ENCODE data around the gene PVR.
A peak's percentile ranks its signal among the peaks of the same experiment; 100 is the strongest.
"Not testable (repeated sequence)": the region's sequence is repeated elsewhere in the genome, so short reads cannot be mapped to it uniquely, and the experiment has no call there.

Gene PVR

GRCh38 chr19:44648631-44649251 is 5.0 kb downstream of the PVR start:
- DNase-seq, result no peak

- DNase-seq, result no peak
These were observed 6.0 kb downstream of the PVR start for GRCh38 chr19:44649578-44650145.

DNA sequence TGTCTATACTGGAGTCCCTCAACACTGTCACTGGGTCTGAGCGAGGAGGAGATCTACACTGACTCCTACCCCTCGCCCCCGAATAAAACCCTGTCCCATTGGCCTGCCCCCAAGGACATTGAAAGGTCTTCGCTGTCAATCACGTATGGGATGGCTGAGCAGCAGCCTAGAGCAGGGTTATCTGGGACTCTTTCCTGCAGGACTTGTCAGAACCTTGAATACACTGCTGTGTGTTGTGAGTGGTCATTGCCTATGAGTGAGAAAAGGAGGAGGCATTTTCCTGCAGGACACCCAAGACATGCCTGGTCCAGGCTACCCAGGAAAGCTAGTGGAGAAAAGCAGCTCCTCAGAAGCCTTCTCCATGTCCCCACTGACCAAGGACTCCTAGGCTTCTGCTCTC is 9.6 kb downstream of the PVR start:
- no peak for DNase-seq

DNA sequence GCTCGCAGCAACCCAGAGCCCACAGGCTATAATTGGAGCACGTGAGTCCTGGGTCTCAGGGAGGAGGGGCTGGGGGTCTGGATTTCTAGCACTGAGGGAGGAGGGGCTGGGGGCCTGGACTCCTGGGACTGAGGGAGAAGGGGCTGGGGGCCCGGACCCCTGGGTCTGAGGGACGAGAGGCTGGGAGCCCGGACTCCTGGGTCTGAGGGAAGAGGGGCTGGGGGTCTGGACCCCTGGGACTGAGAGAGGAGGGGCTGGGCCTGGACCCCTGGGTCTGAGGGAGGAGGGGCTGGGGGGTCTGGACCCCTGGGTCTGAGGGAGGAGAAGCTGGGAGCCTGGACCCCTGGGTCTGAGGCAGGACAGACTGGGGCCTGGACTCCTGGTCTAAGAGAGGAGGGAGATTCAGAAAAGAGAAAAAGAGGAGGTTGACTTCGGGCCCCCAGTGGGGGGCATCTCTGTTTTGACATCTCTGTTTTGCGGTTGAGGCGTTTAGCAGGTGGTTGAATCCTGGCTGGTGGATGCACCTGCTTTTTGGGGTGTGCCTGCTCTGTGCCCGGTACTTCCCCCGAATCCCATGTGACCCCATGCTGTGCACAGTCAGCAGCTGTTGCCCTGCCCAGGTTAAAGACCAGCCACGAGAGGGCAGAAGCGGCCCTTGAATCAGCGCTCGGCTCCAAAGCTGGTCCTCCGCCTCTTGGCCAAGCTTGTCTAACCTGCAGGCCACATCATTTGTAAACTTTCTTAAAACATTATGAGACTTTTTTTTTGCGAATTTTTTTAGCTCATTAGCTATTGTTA is 10.5 kb downstream of the PVR start:
- DNase-seq, result no peak

DNA sequence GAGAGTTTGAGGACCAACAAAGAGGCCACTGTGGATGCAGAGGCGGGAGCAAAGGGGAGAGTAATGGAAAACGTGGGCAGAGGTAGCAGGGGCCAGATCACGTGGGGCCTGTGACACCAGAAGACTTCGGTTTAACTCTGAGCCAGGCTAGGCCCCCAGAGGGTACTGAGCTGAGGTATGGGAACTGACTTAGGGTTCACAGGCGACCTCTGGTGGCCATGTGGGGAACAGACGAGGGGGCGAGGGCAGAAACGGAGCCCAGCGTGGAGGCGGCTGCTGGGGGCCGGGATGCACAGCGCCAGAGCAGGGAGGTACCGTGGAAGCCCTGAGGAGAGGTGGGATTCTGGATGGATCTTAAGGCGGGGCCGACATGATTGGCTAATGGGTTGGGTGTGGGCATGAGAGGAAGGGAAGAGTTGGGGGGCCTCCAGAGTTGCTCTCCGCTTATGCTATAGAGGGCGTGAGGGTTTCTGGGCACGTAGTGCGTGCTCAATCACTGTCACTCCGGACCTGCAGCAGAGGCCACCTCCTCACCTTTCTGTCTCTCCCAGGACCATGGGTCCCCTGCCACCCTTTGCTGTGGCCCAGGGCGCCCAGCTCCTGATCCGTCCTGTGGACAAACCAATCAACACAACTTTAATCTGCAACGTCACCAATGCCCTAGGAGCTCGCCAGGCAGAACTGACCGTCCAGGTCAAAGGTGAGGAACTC is 13.7 kb downstream of the PVR start:
- no peak for DNase-seq

GRCh38 chr19:44658069-44658733 is 14.5 kb downstream of the PVR start:
- no peak for DNase-seq

GRCh38 chr19:44660081-44660480 is 16.4 kb downstream of the PVR start:
- no peak for DNase-seq

GRCh38 chr19:44661205-44661604 is 17.5 kb downstream of the PVR start:
- no peak for DNase-seq

DNA sequence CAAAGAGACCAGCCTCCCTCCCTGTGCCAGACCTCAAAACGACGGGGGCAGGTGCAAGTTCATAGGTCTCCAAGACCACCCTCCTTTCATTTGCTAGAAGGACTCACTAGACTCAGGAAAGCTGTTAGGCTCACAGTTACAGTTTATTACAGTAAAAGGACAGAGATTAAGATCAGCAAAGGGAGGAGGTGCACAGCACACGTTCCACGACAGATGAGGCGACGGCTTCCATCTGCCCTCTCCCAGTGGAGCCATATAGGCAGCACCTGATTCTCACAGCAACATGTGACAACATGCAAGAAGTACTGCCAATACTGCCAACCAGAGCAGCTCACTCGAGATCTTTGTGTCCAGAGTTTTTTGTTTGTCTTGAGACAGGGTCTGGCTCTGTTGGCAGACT is 18.2 kb downstream of the PVR start:
- no peak for DNase-seq

DNA sequence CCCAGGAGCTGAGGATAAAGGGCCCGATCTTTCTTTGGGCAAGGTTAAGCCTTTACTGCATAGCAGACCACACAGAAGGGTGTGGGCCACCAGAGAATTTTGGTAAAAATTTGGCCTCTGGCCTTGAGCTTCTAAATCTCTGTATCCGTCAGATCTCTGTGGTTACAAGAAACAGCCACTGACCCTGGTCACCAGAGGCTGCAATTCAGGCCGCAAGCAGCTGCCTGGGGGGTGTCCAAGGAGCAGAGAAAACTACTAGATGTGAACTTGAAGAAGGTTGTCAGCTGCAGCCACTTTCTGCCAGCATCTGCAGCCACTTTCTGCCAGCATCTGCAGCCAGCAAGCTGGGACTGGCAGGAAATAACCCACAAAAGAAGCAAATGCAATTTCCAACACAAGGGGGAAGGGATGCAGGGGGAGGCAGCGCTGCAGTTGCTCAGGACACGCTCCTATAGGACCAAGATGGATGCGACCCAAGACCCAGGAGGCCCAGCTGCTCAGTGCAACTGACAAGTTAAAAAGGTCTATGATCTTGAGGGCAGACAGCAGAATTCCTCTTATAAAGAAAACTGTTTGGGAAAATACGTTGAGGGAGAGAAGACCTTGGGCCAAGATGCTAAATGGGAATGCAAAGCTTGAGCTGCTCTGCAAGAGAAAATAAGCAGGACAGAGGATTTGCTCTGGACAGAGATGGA is 19.1 kb downstream of the PVR start:
- no peak for DNase-seq

DNA sequence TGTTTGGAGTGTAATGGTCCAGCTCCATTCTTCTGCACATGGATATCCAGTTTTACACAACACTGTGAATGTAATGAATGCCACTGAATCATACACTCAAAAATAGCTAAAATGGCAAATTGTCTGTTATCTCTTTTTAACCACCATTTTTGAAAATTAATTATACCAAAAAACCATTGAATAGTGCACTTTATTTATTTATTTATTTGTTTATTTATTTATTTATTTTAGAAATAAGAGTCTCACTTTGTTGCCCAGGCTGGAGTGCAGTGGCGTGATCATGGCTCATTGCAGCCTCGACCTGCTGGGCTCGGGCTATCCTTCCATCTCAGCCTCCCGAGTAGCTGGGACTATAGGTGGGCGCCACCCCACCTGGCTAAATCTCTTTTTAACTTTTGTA is 20.3 kb downstream of the PVR start:
- DNase-seq, result no peak

DNA sequence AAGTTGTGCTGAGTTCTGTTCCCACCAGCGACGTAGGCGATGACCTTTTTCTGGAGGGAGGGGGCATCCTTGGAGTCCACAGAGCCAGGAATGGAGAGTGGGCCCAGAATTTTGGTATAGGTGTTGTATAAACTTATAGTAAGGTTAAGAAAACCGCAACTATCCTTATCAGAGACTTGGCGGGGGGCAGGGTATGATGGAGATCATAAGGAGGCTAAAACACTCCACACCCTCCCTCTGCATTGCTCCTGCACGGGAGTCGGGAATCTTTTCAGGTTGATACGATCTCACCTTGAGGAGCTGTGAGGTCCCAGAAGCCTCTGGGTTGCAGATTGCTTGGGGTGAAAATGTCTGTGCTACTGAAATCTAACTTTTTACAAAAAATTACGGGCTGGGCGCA is 21.3 kb downstream of the PVR start:
- no peak for DNase-seq

DNA sequence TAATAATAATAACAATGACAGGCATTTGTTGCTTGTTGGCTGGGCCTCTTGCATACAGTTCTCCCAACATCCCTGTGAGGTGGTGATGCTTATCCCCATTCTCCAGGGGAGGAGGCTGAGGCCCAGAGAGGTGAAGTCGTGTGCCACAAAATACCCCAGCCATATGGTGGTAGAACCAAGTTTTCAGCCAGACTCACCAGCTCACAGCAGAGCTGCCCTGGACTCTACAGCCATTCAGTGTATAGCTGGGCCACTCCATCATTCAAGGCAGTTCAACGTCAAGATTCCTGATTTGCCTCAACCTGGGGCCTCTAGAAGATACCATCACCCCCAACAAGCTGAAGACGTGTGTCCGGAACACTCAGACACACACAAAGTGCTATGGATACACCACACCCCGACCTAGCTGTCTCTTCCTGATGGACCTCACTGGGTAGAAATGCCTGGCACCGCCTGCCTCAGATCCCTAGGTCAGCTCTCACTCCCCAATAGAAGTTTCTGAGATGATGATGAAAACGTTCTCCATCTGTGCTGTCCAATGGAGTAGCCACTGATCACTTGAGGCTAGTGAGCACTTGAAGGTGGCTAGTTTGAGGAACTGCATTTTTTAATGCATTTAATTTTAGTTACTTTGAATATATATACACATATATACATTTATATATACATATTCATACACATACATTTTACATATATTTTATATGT is 23.3 kb downstream of the PVR start:
- no peak for DNase-seq

DNA sequence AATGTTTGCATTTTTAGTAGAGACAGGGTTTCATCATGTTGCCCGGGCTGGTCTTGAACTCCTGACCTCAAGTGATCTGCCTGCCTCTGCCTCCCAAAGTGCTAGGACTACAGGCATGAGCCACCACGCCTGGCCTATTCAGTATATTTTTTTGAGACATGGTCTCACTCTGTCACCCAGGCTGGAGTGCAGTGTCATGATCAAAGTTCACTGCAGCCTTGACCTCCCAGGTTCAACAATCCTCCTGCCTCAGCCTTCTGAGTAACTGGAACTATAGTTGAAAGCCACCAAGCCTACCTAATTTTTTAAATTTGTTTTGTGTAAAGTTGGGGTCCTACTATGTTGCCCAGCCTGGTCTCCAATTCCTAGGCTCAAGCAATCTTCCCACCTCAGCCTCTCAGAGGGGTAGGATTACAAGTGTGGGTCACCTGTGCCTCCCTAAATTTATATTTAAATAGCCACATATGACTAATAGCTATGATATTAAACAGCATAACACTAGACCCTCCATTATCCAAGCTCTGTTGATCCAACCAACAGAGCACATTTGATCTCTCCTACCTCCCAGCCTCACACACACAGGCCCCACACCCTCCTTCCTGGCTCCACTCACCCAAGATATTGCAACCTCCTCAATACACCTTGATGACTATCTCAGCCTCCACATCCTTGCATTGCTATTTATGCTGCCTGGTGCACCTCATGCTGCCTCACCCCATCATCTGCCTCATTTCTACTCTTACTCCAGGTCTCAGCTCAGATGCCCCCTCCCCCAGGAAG is 25.5 kb downstream of the PVR start:
- no peak for DNase-seq

GRCh38 chr19:44670027-44670426 is 26.3 kb downstream of the PVR start:
- DNase-seq, result not testable (repeated sequence)

DNA sequence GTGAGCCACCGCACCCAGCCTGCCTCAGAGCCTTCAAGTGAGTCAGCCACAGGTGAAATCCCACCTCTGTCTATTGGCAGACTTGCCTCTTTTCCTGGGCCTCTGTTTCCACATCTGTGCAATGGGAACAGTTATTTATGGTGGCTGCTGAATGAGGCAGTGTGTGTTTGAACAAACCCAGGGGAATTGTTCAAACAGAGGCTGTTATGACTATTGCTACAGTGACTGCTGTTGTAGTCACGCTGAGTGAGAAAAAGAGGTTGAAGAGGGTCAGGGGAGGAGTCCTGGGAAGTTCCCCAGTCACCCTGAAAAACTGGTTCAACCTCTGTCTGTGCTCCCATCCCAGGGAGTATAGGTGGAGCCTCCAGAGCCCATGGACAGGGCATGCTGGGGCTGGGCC is 27.7 kb downstream of the PVR start, which contains the start of gene CEACAM19:
Gene CEACAM19 (plus strand): TSS at position 83 of the 400 bp plus-strand sequence. CDS start 450 bp downstream, outside the sequence.
- DNase-seq, result no peak

GRCh38 chr19:44672226-44672625 is 28.5 kb downstream of the PVR start:
- DNase-seq, result no peak

- DNase-seq, result no peak
These were observed 29.8 kb downstream of the PVR start for GRCh38 chr19:44673510-44673909.

GRCh38 chr19:44675521-44675920 is 31.8 kb downstream of the PVR start:
- DNase-seq, result no peak

DNA sequence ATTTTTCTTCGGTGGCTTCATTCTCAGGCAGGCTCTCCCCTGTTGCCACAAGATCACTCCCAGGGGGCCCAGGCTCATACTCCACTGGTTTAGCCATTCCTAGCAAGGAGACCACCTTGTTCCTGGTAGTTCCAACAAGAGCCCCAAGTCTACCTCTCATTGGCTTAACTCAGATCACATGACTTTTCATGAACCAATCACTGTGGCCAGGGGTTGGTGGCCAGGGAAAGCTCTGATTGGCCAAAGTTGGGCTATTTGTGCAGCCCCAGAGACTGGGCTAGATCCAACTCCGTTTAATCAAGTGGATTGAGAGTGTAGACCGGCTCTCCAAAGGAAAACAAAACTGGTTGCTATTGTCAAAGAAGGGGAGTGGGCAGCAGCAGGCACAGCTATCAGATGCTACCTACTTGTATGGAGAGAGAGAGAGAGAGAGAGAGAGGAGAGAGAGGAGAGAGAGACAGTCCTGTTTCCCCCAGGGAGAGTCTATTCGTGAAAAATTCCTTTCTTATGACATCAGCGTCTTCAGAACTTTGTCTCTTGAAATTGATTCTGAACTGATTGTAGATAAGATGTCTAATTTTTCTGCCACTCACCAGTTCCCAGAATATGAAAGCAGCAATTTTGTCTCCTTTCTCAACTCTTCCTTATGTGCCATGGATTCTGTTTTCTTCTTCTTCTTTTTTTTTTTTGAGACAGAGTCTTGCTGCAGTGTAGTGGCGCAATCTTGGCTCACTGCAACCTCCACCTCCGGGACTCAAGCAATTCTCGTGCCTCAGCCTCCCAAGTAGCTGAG is 33.5 kb downstream of the PVR start:
- peak; percentile 45 for DNase-seq
